Embryonic facial prominence (tissue), 1 donor: ENCODE data around the gene SH3GL3.

ENCODE experiments used
- DNase-seq: peaks from one replicate; pipeline ENCODE4 v3.0.0-alpha.2; 2016; ENCODE audit errors: extremely low spot score

SH3GL3 gene

DNA sequence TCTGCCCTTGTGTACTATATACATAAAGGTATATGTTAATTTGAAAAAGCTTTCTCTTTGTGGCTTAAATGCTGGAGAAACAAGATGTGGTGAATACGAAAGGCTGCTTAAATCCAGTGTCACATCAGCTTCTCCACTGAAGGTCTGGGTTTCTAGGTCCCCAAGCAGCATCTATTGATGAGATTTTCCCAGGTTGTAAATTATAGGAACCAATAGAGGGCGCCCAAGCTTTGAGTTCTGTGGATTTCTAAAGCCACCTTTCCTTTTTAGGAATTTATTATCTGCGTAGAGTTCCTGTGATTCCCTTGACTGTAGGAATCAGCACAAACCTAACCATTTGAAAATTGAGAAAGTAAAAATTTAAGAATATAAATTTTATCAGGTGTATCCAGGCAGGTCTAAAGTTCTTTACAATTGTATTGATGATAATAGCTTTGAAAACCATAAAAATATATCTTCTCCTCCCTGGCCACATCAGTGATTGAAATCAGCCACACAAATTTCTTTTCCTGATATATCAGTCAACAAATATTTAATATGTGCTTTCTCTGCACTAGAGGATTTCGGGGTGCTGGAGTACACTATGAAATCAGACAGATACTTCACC, 118.5 kb downstream of the SH3GL3 start:
- DNase-seq: no peak

DNA sequence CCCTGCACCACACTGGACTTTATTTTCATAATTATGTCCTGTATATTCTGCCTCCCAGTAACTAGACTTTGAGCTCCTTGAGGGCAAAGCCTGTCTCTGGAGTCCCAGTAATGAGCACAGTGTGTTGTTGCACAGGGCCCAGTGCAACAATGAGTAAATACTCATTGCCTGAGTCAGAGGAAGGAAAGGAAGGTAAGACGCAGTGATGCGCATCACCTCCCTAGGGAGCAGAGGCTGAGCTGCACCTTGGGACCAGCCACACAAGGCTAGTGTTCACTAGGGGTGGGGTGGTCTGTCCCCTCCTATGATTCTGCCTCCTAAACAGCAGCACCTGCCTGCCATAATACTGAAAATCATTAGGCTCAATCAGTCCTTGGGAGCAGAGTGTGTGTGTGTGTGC, 120.2 kb downstream of the SH3GL3 start:
- no peak for DNase-seq

DNA sequence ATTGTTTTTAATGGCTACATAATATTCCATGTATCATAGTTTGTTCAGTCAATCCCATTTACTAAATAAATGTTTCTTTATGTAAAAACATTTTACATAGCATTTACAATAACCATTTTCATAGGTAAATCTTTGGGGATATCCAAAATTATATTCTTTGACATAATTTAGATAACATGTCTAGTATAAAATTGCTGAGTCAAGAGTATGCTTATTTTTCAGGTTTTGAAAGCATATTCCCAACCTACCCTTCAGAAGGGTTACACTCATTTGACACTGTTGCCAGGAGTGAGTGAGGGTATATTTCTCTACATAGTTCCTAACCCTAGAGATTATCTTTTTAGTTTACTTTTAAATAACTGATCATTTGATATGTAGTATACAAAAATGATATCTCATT, 122.2 kb downstream of the SH3GL3 start:
- DNase-seq: no peak

DNA sequence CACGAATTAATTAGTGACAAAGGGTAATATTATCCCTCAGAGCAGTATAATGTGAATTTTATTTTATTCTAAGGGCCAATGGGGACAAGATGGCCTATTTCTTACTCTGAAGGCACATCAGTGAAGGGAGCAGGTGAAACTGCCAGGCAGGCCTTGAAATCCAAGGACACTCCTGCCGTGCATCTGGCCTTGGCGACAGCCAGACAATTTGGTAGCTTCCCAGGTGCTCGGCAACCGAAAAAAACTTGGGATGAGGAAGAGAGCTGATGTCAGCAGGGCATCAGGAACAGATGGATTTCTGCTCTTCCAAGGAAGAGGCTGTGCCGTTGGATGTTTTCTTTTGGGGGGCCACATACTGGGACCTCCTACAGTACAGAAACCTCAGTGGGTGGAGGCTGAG, 123.6 kb downstream of the SH3GL3 start:
- DNase-seq: no peak

DNA sequence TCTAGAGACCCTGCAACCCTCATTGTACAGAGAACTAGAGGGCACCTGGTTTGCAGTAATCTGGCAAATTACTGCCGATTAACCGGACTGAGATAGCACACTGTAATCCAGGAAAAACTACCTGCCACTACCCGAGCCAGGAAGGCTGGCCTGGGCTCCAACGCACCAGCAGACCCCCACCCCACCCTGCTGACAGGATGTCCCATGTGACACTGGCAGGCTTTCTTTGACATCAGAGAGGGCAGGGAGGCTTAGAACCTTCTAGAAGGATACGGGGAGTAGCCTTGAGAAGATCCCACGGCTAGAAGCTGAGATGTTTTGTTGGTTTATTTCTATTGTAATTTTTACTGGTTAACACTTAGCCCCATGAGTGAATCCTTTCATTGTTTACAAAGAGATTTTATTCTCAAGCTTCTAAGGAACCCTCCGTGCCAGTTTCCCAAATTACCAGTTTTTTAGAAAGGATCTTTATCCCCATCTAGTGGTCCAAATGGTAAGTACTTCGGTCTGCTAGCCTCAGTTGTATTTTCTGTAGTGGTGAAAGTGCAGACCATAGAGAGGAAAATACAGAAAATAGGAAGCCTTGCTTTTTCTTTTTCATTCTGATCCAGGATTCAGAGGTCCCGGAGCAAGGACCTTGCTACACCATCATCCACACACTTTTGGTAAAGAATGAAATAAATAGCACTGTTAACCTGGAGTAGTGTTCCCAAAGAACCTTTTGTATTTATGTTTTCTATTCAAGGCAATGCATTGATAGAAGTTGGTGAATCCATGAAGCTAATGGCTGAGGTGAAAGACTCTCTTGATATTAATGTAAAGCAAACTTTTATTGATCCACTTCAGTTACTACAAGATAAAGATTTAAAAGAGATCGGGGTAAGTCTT, 124.9 kb downstream of the SH3GL3 start:
- peak; percentile 27 for DNase-seq

DNA sequence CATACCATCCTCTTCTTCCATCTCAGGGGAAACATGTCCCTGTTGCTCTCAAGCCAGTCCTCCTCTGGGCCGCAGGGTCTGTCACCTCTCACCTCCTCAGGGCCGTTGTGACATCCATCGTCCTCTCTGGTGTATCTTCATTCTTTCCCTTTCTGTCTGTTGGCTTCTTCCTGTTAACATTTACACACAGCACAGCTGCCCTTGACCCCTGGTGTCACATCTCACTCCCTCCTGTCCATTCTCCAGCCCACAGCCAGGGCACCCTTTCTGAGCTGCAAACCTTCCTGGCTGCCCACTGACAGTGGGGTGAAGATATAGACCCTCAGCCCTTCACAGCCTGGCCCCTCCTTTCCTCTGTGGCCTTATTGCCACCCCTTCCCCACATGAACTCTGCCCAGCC, 127.2 kb downstream of the SH3GL3 start:
- no peak for DNase-seq

DNA sequence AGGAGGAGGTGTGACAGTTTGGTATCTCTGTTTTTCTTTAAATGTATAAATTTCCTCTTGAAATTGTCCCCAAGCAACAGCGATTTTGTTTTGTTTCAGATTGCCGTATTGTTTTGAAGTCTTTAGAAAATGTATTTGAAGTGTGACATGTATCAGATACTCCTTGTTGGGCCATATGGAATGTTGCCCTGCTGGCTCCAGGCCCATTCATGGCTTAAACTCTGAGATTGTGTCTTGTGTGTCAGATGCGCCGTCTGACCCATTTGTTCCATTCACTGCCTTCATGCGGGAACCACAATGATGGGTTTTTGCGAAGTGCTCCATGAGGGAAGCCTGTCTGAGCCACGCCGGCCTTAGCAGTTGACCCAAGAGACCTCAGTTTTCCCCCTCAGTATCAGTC, 131.6 kb downstream of the SH3GL3 start:
- no peak for DNase-seq

DNA sequence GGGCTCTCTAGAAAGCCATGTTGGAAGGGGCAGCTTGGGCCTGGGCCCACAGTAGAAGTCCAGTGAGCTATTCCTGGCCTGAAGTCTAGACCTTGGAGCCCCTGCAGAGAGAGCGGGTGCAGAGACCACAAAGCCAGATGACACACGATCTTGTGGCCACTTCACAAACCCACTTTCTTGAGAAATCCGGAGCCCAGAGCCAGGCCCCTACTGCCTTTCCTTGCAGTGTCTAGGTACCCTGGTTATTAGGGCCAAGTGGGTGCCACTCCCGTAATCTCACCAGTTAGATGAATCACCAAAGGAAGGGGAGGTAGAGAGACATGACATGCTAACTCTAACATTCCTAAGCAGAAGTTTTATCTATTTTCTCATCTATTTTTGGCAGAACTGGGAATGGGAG, 134.2 kb downstream of the SH3GL3 start:
- no peak for DNase-seq

DNA sequence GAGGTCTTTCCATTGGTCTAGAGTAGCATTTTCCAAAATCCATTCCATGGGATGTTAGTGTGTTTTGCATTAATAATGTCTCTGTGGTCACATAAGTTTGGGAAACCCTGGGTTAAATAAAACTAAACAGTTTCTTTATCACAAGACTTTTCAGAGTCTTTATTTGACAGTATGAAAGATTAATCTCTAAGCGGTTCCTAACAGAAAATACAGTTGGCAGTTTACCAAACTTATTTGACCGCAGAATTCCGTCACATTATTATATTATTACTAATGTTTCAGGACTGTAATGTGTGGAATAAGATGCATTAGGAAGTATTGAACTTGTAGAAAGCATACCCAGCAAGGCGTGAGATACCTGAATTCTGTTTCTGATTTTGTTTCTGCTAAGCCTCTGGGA, 135.2 kb downstream of the SH3GL3 start:
- DNase-seq: no peak

DNA sequence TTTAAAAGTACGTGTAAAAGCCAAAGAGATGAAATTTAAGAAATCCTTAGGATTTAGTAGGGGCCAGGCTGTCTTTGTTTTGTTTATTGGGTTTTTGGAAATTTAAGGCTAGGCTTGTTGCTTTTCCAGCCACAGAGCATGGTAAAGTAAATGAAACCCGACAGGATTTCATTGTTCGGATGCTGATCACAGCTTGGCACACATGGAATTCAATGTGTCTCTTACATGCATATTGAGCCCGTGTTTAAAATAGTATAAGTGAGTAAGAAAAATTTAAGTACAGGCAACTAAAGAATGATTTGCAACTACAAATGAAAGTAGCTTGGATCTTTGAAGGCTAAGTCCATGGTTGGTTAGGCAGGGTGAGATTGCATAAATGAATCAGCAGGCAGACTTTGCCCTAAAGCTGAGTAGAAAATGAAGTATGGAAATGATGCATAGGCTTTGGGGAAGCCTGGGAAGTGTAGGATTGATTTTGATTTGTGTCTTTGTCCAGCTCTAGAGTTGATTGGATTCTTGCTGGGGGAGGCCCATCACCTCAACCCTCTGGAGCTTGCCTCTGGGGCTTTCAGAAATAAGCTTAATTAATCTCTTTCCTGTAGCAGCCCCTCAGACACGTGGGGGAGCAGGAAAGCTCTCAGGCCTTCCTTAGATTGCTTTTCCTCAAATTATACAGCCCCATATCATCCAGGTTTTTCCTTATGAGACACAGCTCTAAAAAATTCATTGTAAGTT, 138.6 kb downstream of the SH3GL3 start:
- DNase-seq: no peak

DNA sequence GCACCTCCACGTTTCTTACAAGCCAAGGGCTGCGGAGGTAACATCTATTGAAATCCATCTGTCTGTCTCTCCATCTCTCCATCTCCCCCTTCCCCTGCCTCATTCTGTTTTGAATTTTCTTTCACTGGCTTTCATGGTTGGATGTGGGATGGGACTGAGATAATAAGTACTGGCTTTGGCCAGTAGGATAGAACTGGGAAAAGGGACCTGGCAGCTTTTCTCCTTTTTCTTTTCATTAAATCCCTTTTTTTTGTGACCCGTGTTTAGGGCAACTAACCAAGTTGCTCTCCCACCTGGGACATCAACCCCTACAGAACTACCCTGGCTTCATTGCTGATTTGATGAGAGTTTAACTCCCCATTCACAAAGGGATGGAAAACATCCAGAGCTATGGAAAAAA, 139.9 kb downstream of the SH3GL3 start:
- no peak for DNase-seq

DNA sequence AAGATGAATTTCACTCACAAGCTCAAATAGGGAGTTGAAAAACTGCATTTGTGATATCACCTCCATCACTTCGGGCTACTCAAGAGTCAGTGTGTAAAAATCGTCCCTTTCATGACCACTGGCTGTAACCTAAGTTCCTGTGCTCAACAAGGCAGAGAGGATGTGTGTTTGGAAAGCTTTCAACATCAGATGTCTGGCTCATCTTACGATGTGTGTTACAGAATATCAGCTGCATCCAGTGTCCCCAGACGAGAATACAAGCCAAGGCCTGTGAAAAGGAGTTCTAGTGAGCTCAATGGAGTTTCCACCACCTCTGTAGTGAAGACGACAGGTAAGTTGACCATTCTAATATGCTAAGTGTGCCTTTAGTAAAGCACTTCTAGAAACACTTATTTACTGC, 141.3 kb downstream of the SH3GL3 start:
- DNase-seq: no peak

DNA sequence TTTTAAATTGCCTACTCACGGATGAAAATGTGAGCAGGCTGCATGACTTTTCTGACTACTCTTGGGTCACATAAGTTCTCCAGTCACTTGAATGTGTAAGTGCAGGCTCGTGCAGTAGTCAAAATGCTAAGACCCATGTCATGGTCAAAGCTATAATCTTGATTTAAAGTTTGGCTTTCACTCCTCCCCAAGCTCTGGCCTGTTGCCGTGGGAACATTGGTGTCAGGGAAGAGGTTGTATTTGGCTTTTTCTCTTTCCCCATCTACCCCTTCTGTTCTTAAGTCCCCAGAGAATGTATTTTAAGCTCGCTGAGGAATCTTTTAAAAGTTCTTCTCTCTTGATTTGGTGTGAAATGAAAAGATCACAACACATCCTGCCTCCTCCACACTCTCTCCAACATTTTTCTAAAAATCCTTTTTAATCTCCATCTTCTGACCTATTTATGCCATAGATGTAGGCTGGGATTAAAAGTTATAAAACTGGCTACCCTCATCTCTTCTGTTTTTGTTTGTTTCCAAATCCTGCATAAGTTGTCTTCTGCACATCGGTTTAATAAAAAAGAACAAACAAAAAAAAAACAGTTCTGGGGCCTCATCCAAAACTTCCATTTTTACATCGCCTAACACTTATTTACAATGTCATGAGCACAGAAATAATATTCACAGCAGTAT, 145.4 kb downstream of the SH3GL3 start:
- DNase-seq: no peak

DNA sequence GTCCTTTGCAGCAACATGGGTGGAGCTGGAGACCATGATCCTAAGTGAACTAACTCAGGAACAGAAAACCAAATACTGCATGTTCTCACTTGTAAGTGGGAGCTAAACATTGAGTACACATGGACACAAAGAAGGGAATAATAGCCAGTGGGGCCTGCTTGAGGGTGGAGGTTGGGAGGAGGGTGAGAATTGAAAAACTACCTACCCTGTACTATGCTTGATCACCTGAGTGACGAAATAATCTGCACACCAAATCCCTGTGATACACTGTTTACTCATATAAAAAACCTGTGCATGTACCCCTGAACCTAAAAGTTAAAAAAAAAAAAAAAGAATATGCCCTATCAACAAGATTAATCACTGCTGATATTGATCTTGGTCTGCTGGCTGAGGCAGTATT, 148.1 kb downstream of the SH3GL3 start:
- no peak for DNase-seq

DNA sequence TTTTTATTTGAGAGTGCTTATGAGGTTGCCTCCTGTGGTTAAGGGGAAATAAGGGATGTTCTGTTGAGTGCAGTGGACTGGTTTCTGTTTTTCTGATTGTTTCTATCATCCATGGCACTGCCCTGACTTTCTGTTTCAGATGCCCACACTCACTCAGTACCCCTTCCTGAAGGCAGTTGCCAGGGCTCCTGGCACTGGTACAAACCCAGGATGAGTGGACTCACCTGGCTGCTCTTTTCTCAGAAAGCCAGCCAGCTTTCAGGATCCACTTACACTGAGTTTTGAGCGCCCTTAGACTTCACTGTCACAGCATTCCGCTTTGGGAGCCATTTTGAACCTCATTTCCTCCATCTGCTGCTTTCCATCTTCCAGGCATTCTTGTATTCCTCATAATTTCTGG, 150.9 kb downstream of the SH3GL3 start:
- no peak for DNase-seq

DNA sequence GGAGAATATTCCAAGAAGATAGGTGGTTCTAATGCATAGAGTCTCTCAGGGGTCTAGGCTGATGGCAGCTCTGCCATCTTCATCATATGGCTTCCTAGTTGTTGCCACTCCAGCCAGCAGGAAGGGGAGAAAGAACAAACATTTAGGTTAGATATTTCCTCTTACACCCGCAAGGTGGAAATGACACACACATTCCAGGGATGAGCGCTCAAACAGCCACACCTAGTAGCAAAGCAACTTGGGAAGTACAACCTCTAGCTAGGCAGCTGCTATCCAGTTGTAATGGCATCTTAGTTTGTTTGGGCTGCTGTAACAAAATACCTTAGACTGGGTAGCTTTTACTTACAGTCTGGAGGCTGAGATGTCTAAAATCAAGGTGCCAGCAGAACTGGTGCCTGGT, 154.9 kb downstream of the SH3GL3 start:
- DNase-seq: no peak

DNA sequence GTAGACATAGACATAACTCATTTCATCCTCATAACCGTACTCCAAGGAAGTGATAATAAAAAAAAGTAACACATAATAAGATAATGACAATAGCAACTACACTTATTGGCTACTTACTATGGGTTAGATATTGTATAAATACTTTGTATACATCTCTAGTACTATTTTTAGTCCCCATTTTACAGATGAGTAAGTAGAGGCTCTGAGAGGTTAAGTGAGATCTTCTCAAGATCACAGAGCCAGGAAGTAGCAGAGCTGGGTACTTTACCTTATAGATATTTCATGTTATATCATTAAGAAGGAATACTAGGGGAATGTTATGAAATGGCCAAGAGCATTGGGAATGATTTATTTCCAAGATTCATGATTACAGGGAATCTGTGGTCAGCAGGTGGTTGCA, 157.4 kb downstream of the SH3GL3 start:
- DNase-seq: no peak

DNA sequence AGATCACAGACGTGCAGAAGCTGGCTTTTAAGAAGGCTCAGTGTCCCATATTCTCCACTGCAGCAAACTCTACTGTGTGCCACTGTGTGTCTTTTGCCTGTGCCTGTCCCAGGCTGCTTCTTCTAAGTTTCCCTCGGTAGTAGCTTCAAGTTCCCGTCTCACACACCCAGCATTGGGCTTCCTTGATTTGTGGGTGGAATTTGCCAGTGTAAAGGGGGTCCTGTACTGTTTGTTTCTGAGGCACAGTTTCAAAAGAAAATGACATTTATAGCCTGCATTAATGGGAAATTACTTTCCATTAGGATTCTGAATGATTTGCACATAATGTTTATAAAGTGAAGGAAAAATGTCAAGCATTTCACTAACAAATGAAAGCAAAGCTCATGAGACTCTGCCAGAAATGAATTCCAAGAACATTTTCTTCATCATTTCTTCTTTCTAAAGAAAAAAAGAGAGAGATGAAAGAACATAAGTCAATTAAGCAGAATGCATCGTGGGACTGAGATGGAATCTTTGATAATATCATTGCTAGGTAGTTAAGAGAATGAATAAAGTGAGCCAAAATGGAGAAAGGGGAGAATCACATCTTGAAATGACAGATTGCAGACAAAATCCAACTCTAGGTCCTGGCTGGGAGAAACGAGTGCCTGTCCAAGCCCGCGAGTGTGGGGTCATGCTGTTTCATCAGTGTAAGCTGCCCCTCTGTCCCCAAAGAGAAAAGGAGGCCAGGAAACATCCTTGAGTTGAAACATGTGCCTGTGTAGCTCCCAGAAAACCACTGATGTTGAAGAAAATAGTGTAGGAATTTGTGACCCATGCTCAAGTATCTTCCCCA, 158.2 kb downstream of the SH3GL3 start:
- no peak for DNase-seq

DNA sequence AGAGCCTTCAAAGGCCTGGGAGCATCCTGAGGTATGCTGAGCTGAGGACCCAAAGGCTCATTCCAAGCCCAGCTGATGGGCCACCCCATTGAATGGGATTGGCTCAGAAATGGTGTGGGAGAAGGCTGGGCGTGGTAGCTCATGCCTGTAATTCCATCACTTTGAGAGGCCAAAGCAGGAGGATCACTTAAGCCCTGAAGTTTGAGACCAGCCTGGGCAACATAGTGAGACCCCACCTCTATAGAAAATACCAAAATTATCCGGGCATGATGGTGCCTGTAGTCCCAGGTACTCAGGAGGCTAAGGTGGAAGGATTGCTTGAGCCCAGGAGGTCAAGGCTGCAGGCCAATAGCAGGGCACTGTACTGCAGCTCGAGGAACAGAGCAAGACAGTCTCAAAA, 163.0 kb downstream of the SH3GL3 start:
- no peak for DNase-seq

DNA sequence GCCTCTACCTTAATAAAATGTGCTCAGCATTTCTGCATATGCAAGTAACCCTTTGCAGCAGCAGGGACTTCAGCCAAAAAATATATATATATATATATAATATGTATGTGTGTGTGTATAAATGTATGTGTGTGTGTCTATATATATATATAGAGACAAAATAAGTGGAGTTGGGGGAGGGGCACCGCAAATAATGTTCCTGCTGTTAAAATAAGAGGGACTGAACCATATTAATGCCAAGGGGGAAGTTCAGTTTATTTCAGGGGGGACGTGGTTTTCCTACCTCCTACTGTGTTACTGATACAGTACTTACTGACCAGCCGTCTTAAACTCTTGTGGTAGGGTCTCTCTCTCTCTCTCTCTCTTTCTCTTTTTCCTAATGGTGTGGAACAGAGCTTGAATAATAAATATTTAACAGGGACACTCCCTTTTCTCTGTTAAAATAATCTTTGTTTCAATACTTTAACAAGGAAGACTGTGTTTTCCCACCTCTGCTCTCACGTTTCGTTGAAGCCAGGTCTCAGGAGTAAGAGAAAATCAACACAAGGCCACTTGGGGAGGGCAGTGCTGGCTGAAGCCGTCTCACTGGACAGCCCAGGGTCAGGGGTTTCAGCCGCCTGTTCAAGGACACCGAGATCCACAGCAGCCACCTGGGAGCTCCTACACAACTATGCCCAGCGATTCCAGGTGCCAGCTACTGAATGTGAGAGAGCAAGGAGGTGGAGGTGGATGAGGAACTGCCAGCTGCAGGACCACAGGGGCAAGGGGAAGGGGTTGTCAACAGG, 164.0 kb downstream of the SH3GL3 start:
- peak; percentile 18 for DNase-seq

DNA sequence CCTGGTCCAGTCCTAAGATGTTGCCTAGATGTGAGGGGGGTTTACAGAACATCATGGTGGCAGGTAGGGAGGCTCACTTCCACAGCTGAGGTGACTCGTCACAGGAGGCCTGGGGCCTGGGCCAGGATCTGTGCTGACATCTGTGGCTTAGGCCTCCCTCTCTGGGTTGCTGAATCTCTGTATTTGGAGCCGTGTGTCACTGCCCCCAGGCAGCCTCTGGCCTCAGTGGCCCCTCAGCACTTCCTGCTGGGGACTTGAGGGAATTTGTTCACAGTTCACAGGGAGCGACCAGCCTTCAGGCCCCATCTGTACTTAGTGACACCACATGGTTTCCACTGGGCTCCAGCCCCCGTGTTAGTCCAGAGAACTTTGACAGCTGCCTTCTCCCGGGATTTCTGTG, 165.1 kb downstream of the SH3GL3 start:
- no peak for DNase-seq
